ENCODE data around the gene RIPOR2. TPM values are rescaled to one million over a fixed set of nuclear protein-coding genes. Genes with fewer than 3 reads are reported as not detected.

The RIPOR2 gene
- total and polyA plus RNA-seq, 2 experiments from 2014 or later, result 3.2 to 3.3 TPM

GRCh38 chr6:24872779-24873178 lies 63.0 kb downstream of the RIPOR2 start:
- in situ Hi-C loops (cut with MboI), result loop anchor here (25.0 kb wide), 1 partner anchor 740 kb away; no protein-coding TSS in a partner anchor
- Histone ChIP-seq H3K4me3 (no peak overlapping the region), H2AFZ (no peak overlapping the region), H3K9ac (no peak overlapping the region), H4K20me1 (ENCODE audit: insufficient read depth) (no peaks in the 10 kb centered on the region), H3K4me2 (ENCODE audit: unreplicated experiment) (no peak overlapping the region), H3K27me3 (replicated peaks; ENCODE audit: insufficient read depth) (no peaks in the 10 kb centered on the region), H3K36me3 (ENCODE audit: low read depth) (0 out of 2 replicates have a peak, but pooled peaks cover 4% of the 10 kb centered on the region), H3K9me2 (ENCODE audit: insufficient read depth) (no peaks in the 10 kb centered on the region), H3K79me2 (ENCODE audit: insufficient read depth) (no peaks in the 10 kb centered on the region), H3F3A (ENCODE audit: insufficient read depth) (no peaks in the 10 kb centered on the region), H3K4me1 (ENCODE audit: insufficient read depth) (no peaks in the 10 kb centered on the region), H3K27ac (no peak overlapping the region), H3K9me3 (ENCODE audit: low read depth) (no peaks in the 10 kb centered on the region)
- DNase-seq, result no peak
- TF ChIP-seq EZH2 (IDR thresholded peaks at IDR 0.05; ENCODE audit: insufficient read depth, poor library complexity, severe bottlenecking) (no peak), EZH2phosphoT487 (IDR thresholded peaks at IDR 0.05; ENCODE audit: insufficient read depth, low read depth) (no peak)
- 90 to 94% methylated on average over 4 of the region's 4 CpGs for WGBS, 2 experiments (ENCODE audit: low coverage in 1 of 2, low lambda C conversion rate in 2 of 2, missing lambda C conversion rate in 2 of 2)

- Histone ChIP-seq H4K20me1 (ENCODE audit: insufficient read depth) (no peaks in the 10 kb centered on the region), H3K9me3 (ENCODE audit: low read depth) (no peaks in the 10 kb centered on the region), H3K79me2 (ENCODE audit: insufficient read depth) (no peaks in the 10 kb centered on the region), H3K9me2 (ENCODE audit: insufficient read depth) (no peaks in the 10 kb centered on the region), H3K4me2 (ENCODE audit: unreplicated experiment) (no peak overlapping the region), H3K36me3 (ENCODE audit: low read depth) (0 out of 2 replicates have a peak, but pooled peaks cover 4% of the 10 kb centered on the region), H3K27ac (no peak overlapping the region), H2AFZ (no peak overlapping the region), H3K4me3 (no peak overlapping the region), H3K9ac (no peak overlapping the region), H3K27me3 (replicated peaks; ENCODE audit: insufficient read depth) (no peaks in the 10 kb centered on the region), H3K4me1 (ENCODE audit: insufficient read depth) (no peaks in the 10 kb centered on the region), H3F3A (ENCODE audit: insufficient read depth) (no peaks in the 10 kb centered on the region)
- WGBS, 2 experiments (ENCODE audit: low coverage in 1 of 2, low lambda C conversion rate in 2 of 2, missing lambda C conversion rate in 2 of 2), result 88 to 93% methylated on average over 4 of the region's 4 CpGs
- in situ Hi-C loops (cut with MboI), result loop anchor here (25.0 kb wide), 1 partner anchor 744 kb away; no protein-coding TSS in a partner anchor
- DNase-seq, result no peak
- TF ChIP-seq EZH2phosphoT487 (IDR thresholded peaks at IDR 0.05; ENCODE audit: insufficient read depth, low read depth) (no peak), EZH2 (IDR thresholded peaks at IDR 0.05; ENCODE audit: insufficient read depth, poor library complexity, severe bottlenecking) (no peak)
Measured at GRCh38 chr6:24868765-24869164, 67.0 kb downstream of the RIPOR2 start.

GRCh38 chr6:24867104-24867703 lies 68.6 kb downstream of the RIPOR2 start:
- no peaks in the 10 kb centered on the region for H3K36me3 ChIP-seq (ENCODE audit: low read depth)
- no peak overlapping the region for H3K4me3 ChIP-seq
- H4K20me1 ChIP-seq (ENCODE audit: insufficient read depth), result no peaks in the 10 kb centered on the region
- WGBS, 2 experiments (ENCODE audit: low coverage in 1 of 2, low lambda C conversion rate in 2 of 2, missing lambda C conversion rate in 2 of 2), result 93% methylated on average over 3 of the region's 3 CpGs
- H2AFZ ChIP-seq, result no peak overlapping the region
- no peaks in the 10 kb centered on the region for H3K27me3 ChIP-seq (replicated peaks; ENCODE audit: insufficient read depth)
- no peaks in the 10 kb centered on the region for H3K9me2 ChIP-seq (ENCODE audit: insufficient read depth)
- in situ Hi-C loops (cut with MboI), result loop anchor here (25.0 kb wide), 1 partner anchor 745 kb away; no protein-coding TSS in a partner anchor
- no peak for DNase-seq
- TF ChIP-seq EZH2phosphoT487 (IDR thresholded peaks at IDR 0.05; ENCODE audit: insufficient read depth, low read depth) (no peak), EZH2 (IDR thresholded peaks at IDR 0.05; ENCODE audit: insufficient read depth, poor library complexity, severe bottlenecking) (no peak)
- H3K9ac ChIP-seq, result no peak overlapping the region
- H3K4me1 ChIP-seq (ENCODE audit: insufficient read depth), result no peaks in the 10 kb centered on the region
- H3K27ac ChIP-seq, result no peak overlapping the region
- H3K9me3 ChIP-seq (ENCODE audit: low read depth), result no peaks in the 10 kb centered on the region
- H3K4me2 ChIP-seq (ENCODE audit: unreplicated experiment), result no peak overlapping the region
- H3K79me2 ChIP-seq (ENCODE audit: insufficient read depth), result no peaks in the 10 kb centered on the region
- no peaks in the 10 kb centered on the region for H3F3A ChIP-seq (ENCODE audit: insufficient read depth)

DNA sequence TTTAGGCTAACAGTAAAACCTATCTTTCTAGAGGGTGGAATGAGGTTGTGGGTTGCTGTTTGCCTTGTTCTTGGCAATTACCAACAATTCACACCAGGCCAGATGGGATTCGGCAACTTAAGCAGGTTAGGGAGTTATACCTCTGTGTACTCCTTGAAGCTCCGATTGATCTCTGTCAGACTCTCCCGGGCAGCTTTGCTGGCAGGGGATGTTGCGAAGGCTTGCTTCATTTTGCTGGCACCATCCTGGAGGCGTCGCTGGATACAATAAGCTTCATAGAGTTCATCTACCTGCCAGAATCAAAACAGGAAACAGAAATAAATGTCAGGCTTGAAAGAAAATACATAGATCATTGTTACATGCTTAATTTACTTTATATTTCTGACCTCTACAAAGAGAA lies 70.6 kb downstream of the RIPOR2 start:
- no peak overlapping the region for H3K4me3 ChIP-seq
- H3K4me1 ChIP-seq (ENCODE audit: insufficient read depth), result no peaks in the 10 kb centered on the region
- in situ Hi-C loops (cut with MboI), result loop anchor here (25.0 kb wide), 1 partner anchor 747 kb away; no protein-coding TSS in a partner anchor
- H2AFZ ChIP-seq, result no peak overlapping the region
- WGBS, 2 experiments (ENCODE audit: low coverage in 1 of 2, low lambda C conversion rate in 2 of 2, missing lambda C conversion rate in 2 of 2), result 69 to 72% methylated on average over 6 of the region's 6 CpGs
- H3K27me3 ChIP-seq (replicated peaks; ENCODE audit: insufficient read depth), result no peaks in the 10 kb centered on the region
- H3K9ac ChIP-seq, result no peak overlapping the region
- H4K20me1 ChIP-seq (ENCODE audit: insufficient read depth), result no peaks in the 10 kb centered on the region
- no peak for DNase-seq
- H3K9me2 ChIP-seq (ENCODE audit: insufficient read depth), result no peaks in the 10 kb centered on the region
- no peaks in the 10 kb centered on the region for H3F3A ChIP-seq (ENCODE audit: insufficient read depth)
- H3K9me3 ChIP-seq (ENCODE audit: low read depth), result no peaks in the 10 kb centered on the region
- TF ChIP-seq EZH2 (IDR thresholded peaks at IDR 0.05; ENCODE audit: insufficient read depth, poor library complexity, severe bottlenecking) (no peak), EZH2phosphoT487 (IDR thresholded peaks at IDR 0.05; ENCODE audit: insufficient read depth, low read depth) (no peak)
- no peaks in the 10 kb centered on the region for H3K79me2 ChIP-seq (ENCODE audit: insufficient read depth)
- H3K4me2 ChIP-seq (ENCODE audit: unreplicated experiment), result no peak overlapping the region
- no peaks in the 10 kb centered on the region for H3K36me3 ChIP-seq (ENCODE audit: low read depth)
- H3K27ac ChIP-seq, result no peak overlapping the region

Measured in GM23248 (cell line).